Right lobe of liver (tissue), 6 donors: ENCODE results near the gene TAGLN2. TPM values are rescaled to one million over a fixed set of nuclear protein-coding genes. Genes with fewer than 3 reads are reported as not detected.

Experiments
- ATAC-seq, 4 donors: fragments of 200-7000 bp; cut with Tn5 transposase; one replicate each; pipeline ENCODE4 v1.9.1; 2020; ENCODE audit warnings: mild to moderate bottlenecking in 4 of 4, moderate library complexity in 4 of 4
- DNase-seq, 3 donors: peaks; one replicate each; pipeline ENCODE4 v3.0.0-alpha.2; 2020
- H3K27ac ChIP-seq, 3 donors: fragments of 200-600 bp; one replicate each; pipeline ENCODE4 v1.8.0; 2022
- H3K27me3 ChIP-seq, 2 donors: fragments of 200-600 bp; one replicate each; pipeline ENCODE4 v1.8.0; 2022
- H3K36me3 ChIP-seq, 4 donors: fragments of 200-600 bp; sonication (generic) in 1 of 4; one replicate each; pipeline versions ENCODE4 v1.5.1 to v1.8.0; 2017 to 2022; ENCODE audit warnings: control low read depth in 1 of 4
- H3K4me1 ChIP-seq, 4 donors: fragments of 200-600 bp; sonication (generic) in 1 of 4; one replicate each; pipeline versions ENCODE4 v1.5.1 to v1.8.0; 2017 to 2022; ENCODE audit warnings: control low read depth in 1 of 4
- H3K4me3 ChIP-seq, 3 donors: fragments of 200-600 bp; one replicate each; pipeline ENCODE4 v1.8.0; 2022
- H3K9me3 ChIP-seq, 4 donors: fragments of 200-600 bp; sonication (generic) in 1 of 4; one replicate each; pipeline versions ENCODE4 v1.5.1 to v1.8.0; 2017 to 2022; ENCODE audit warnings: control low read depth in 1 of 4
- CTCF ChIP-seq, 4 donors: fragments of 200-600 bp in 3 of 4; fragments of 450-650 bp in 1 of 4; IDR thresholded peaks; one replicate each; pipeline versions ENCODE4 v1.5.1 to v1.8.0; 2016 to 2022; ENCODE audit warnings: antibody characterized with exemption in 4 of 4, mild to moderate bottlenecking in 2 of 4
- POLR2A ChIP-seq: fragments of 450-650 bp; IDR thresholded peaks from one replicate; pipeline ENCODE4 v1.6.1; 2017; ENCODE audit warnings: antibody characterized with exemption, mild to moderate bottlenecking
- WGBS: methylation state at CpG from one replicate; pipeline ENCODE4 v1.1.6; 2018; ENCODE audit warnings: low coverage, low lambda C conversion rate; ENCODE audit not compliant: insufficient coverage; ENCODE audit errors: missing lambda C conversion rate; 5-methylcytosine and 5-hydroxymethylcytosine counted together
- intact Hi-C, 2 donors: fragments of 100-400 bp; cut with DNase I; formaldehyde crosslinking; loops; one replicate each; pipeline versions ENCODE4 v1.11.2 to v1.14.1; 2022
- total RNA-seq, 6 experiments: library from RNA; depleted of rRNA in 2 of 6; stranded (reverse); fragments of >200 nt in 2 of 6; fragmentation: NEBNext Ultra II Directional in 3 of 6; extraction: Animal tissue kit (Norgen Biotek cat#: 25700) in 3 of 6; gene quantifications; one replicate each; pipeline versions ENCODE4 v1.1.0 to v1.2.4, GENCODE V29; 2016 to 2023
- donor health status: DM: no; HTN: yes; CAD: no.
- donor health status: DM: no; HTN: no; CAD: no.
- donor health status: DM: no; HTN: no; CAD: no.
- donor health status: DM: no; HTN: yes; CAD: no.
- donor health status: DM: no; HTN: yes; CAD: no.

Gene TAGLN2
- total RNA-seq, 6 experiments from 2014 or later = 53.2 to 200 (median 117) TPM

GRCh38 chr1:159935305-159935704, 10.0 kb upstream of the TAGLN2 start:
- 80% methylated on average over 5 of the region's 11 CpGs for WGBS
- H3K4me1 ChIP-seq = peaks cover 0 to 34% (median 9%) of the 10 kb centered on the region in 4 donors
- no peak for TF ChIP-seq CTCF (IDR thresholded peaks at IDR 0.05)
- no peak for TF ChIP-seq POLR2A
- H3K9me3 ChIP-seq = no peaks in the 10 kb centered on the region
- H3K27me3 ChIP-seq = no peaks in the 10 kb centered on the region
- DNase-seq (no peak), ATAC-seq (no peak)
- H3K4me3 ChIP-seq = no peak overlapping the region
- H3K27ac ChIP-seq = no peak overlapping the region
- intact Hi-C loops = no loop called here
- peaks cover 0 to 13% (median 0%) of the 10 kb centered on the region in 4 donors for H3K36me3 ChIP-seq

- no peak for TF ChIP-seq CTCF (IDR thresholded peaks at IDR 0.05)
- no peak for TF ChIP-seq POLR2A
- H3K27ac ChIP-seq = no peak overlapping the region
- intact Hi-C loops = loop anchor here in 1 of 2 donors (5.0 kb wide), 1 partner anchor 68 kb away; no protein-coding TSS in a partner anchor
- 80% methylated on average over 2 of the region's 14 CpGs for WGBS
- no peak overlapping the region for H3K4me3 ChIP-seq
- H3K4me1 ChIP-seq = peaks cover 0 to 33% (median 9%) of the 10 kb centered on the region in 4 donors
- no peaks in the 10 kb centered on the region for H3K27me3 ChIP-seq
- peaks cover 0 to 13% (median 0%) of the 10 kb centered on the region in 4 donors for H3K36me3 ChIP-seq
- DNase-seq = no peak
- ATAC-seq = no peak
- no peaks in the 10 kb centered on the region for H3K9me3 ChIP-seq
These were observed 9.1 kb upstream of the TAGLN2 start for GRCh38 chr1:159934136-159935039.

GRCh38 chr1:159933347-159933746, 8.0 kb upstream of the TAGLN2 start:
- no peak for ATAC-seq
- Histone ChIP-seq H3K27ac (no peak overlapping the region), H3K4me1 (peaks cover 0 to 22% (median 9%) of the 10 kb centered on the region in 4 donors), H3K9me3 (no peaks in the 10 kb centered on the region), H3K36me3 (peaks cover 0 to 16% (median 1%) of the 10 kb centered on the region in 4 donors), H3K27me3 (no peaks in the 10 kb centered on the region), H3K4me3 (no peak overlapping the region)
- 77% methylated on average over 4 of the region's 4 CpGs for WGBS
- intact Hi-C loops = loop anchor here in 1 of 2 donors (5.0 kb wide), 1 partner anchor 69 kb away; no protein-coding TSS in a partner anchor
- DNase-seq = no peak
- TF ChIP-seq CTCF (IDR thresholded peaks at IDR 0.05) = no peak
- no peak for TF ChIP-seq POLR2A

GRCh38 chr1:159932296-159933285, 7.3 kb upstream of the TAGLN2 start:
- intact Hi-C loops = loop anchor here in 1 of 2 donors (5.0 kb wide), 1 partner anchor 70 kb away; no protein-coding TSS in a partner anchor
- Histone ChIP-seq H3K9me3 (no peaks in the 10 kb centered on the region), H3K4me1 (peaks cover 0 to 15% (median 9%) of the 10 kb centered on the region in 4 donors), H3K27ac (no peak overlapping the region), H3K27me3 (no peaks in the 10 kb centered on the region), H3K4me3 (no peak overlapping the region), H3K36me3 (peaks cover 0 to 18% (median 1%) of the 10 kb centered on the region in 4 donors)
- no peak for DNase-seq
- WGBS = 71% methylated on average over 6 of the region's 16 CpGs
- ATAC-seq = no peak
- no peak for TF ChIP-seq CTCF (IDR thresholded peaks at IDR 0.05)
- TF ChIP-seq POLR2A = no peak
